ENCODE data around the gene PDE4D.
"Not testable (repeated sequence)": the region's sequence is repeated elsewhere in the genome, so short reads cannot be mapped to it uniquely, and the experiment has no call there.

Gene PDE4D

GRCh38 chr5:59401637-59402036, 491.9 kb downstream of the PDE4D start:
- no peak for TF ChIP-seq CTCF (IDR thresholded peaks at IDR 0.05; ENCODE audit: extremely low read depth, missing control alignments)
- DNase-seq (ENCODE audit: low spot score): no peak

- DNase-seq (ENCODE audit: low spot score): not testable (repeated sequence)
These were observed 498.6 kb downstream of the PDE4D start for GRCh38 chr5:59394956-59395355.

- DNase-seq (ENCODE audit: low spot score): no peak
- TF ChIP-seq CTCF (IDR thresholded peaks at IDR 0.05; ENCODE audit: extremely low read depth, missing control alignments): no peak
These were observed 499.7 kb downstream of the PDE4D start for GRCh38 chr5:59393585-59394420.

GRCh38 chr5:59391576-59391975, 501.9 kb downstream of the PDE4D start:
- no peak for TF ChIP-seq CTCF (IDR thresholded peaks at IDR 0.05; ENCODE audit: extremely low read depth, missing control alignments)
- DNase-seq (ENCODE audit: low spot score): no peak

GRCh38 chr5:59390989-59391388, 502.5 kb downstream of the PDE4D start:
- no peak for TF ChIP-seq CTCF (IDR thresholded peaks at IDR 0.05; ENCODE audit: extremely low read depth, missing control alignments)
- DNase-seq (ENCODE audit: low spot score): no peak

- TF ChIP-seq CTCF (IDR thresholded peaks at IDR 0.05; ENCODE audit: extremely low read depth, missing control alignments): peak; percentile 50
- no peak for DNase-seq (ENCODE audit: low spot score)
These were observed 503.4 kb downstream of the PDE4D start for GRCh38 chr5:59390074-59390659.

GRCh38 chr5:59387127-59387526, 506.4 kb downstream of the PDE4D start:
- TF ChIP-seq CTCF (IDR thresholded peaks at IDR 0.05; ENCODE audit: extremely low read depth, missing control alignments): no peak
- no peak for DNase-seq (ENCODE audit: low spot score)

GRCh38 chr5:59385700-59386099, 507.8 kb downstream of the PDE4D start:
- no peak for DNase-seq (ENCODE audit: low spot score)
- TF ChIP-seq CTCF (IDR thresholded peaks at IDR 0.05; ENCODE audit: extremely low read depth, missing control alignments): no peak

All from GM20000 (cell line).